NCI-H2029 (cell line): ENCODE data around the gene MAGI1.

ENCODE experiments used
- DNase-seq: peaks from one replicate; lab custom pipeline; 2025; lab: John Stamatoyannopoulos, UW

Gene MAGI1

DNA sequence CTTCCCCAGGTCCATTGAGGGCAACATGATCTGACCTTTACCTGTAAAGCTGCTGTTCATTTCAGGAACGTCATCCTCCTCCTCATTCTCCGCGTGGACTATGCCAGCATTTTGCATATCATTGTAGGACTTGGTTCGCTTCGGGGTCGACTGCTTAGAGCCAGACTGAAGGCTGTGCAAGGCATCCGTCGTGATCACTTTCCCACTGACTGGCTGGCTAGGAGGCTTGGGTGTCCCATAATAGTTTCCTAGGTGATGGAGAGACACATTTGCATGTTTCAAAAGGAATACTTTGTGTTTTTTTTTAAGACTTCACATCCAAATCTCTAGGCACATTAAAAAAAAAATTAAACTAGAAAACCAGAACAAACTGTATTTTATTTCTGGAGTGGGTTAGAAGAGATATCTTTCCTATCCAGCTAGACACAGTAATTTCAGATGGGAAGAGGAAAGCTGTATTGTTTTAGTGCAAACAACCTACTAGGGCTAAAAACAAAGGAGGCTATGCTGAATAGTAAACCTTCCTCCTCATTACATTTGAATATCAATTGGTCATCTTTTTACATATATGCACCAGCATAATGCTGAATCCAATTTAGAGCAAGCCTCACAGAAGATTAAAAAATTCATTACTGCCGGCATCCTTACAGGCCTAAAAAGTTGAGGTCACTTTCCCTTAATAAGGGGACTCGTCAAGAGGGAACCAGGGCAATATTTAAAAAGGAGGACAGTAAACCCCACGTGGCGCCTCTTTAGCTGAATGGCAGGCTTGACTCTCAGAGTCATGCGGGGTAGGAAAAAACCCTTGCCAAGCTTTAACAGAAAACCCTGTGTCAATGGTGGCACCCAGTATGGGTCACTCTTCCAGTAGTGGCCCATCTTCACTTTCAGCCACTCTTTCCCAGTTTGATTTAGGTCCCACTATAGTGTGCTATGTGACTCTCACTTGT, 559.9 kb downstream of the MAGI1 start:
- no peak for DNase-seq

DNA sequence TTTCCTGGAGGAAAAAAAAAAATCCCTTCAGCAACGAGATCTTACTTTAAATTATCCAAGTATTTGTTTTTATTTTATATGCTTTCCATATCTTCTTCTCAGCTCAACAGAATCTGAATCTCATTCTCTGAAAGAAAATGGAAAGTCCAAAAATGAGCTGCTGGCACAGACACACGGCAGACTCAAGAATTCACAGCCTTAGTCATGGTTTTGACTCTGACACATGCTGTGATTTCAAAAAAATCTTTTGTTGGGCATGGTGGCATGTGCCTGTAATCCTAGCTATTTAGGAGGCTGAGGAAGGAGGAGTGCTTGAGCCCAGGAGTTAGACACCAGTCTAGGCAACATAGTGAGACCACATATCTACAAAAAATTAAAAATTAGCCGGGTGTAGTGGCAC, 565.0 kb downstream of the MAGI1 start:
- DNase-seq, result no peak

DNA sequence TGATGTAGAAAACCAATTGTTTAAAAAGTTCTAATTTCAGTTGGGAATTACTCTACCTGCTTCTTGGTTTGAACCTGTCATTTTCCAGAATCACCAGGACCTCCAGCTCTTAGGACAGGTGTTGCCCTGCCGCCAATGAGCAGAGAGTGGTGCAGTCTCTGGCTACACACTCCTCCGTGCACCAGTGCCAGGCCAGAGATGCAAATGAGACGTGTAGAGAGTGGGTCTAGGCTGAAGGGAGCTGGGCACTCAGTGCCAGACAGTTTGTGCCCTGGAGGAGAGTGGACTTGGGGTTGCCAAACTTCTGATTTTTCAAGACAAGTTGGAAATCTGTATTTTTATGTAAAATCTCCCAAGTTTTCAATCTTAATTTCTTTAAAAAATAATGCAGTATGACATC, 566.2 kb downstream of the MAGI1 start:
- DNase-seq, result no peak

DNA sequence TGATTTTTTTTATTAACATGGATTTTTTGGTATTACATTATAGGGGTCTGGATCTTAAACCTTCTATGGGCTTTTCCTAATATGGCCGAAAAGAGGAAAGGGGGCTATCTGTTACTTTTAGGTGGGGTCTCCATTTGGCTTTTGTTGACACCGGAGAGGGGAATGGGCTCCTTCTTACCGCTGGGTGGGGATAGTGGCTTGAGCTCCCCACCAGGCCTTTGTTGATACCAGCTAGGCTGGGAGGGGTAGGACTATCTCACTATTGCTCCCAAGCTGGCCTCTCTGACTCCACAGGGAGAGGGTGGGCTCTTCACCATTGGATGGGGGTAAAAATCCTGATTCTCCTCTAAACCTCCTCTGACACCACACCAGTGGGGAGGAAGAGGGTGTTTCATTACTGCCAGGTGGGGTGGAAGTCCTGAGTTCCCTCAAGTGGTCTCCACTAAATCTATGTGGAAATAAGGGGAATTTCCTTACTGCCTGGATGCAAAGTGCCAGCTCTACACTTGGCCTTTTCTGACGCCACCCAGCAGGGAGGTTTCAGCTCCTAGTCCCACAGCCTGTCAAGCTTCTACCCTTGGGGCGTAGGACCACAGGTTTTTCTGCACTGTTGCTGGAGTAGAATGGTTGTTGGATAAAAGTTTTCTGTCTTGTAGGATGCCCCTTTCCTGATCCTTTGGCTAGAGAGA, 572.3 kb downstream of the MAGI1 start:
- no peak for DNase-seq

DNA sequence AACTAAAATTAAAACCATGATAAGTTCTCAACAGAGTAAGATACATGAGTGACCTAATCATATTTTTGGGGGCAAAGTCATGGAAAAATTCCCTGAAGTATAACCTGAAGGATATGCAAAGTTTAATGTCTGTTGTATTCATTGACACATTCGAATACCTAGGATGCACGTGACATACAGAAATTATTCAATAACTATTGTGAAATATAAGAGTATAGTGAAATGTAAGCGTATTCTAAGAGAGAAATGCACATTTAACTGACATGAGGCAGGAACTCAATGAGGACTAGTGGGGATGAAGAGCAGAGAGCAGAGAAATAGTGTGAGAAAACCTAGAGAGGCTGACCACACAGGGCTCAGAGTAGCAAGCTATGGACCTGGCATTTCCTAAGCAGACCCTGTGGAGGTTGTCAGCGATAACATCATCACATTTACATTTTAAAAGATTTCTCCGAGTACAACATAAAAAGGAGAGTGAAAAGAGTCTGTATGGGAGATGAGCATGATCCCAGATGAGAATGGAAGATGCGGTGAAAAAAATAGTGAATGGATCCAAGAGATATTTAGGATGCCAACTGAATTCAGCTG, 588.8 kb downstream of the MAGI1 start:
- DNase-seq, result no peak

DNA sequence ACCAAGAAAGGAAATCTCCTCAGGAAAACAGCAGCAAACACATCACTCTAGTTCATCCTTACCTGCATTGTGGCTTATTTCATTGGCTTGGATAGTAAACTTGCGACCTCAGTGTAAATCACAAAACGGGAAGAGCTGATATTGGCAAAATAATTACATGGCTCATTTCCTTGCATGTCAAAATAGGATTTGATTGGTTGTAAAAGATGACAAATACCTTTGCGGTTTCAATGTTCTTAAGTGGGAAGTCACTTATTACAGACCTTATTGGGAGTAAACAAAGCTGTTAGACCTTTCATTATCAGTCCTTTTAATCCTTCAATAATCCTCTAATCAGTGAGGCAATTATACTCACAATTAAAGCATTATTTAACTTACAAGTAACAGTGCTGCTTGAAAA, 590.6 kb downstream of the MAGI1 start:
- no peak for DNase-seq

DNA sequence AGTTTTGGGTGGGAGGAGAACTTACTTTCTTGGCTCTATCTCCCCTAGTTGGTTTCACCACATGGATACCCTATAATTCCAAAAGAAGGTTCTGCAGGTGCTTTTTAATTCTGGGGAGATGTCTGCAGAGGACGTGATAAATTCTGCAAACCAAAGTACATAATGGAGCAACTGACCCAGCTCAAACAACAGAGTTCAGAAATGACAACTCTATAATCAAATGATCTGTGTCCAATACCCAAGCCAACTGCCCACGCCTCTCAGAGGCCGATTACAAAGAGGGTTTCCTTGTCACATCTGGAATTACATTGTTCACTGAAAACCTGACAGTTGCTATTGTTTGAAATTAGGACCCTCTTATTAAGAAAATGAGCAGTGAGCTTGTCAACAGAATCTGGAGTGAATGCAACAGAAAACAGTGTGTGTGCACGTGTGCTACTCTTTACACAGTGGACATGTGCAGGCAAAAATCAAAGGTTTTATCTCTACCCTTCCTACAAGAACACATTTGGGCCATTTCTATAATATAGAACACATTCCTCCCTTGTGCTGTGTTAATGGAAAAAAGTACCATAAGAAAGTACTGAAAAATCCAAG, 593.0 kb downstream of the MAGI1 start:
- DNase-seq, result no peak

DNA sequence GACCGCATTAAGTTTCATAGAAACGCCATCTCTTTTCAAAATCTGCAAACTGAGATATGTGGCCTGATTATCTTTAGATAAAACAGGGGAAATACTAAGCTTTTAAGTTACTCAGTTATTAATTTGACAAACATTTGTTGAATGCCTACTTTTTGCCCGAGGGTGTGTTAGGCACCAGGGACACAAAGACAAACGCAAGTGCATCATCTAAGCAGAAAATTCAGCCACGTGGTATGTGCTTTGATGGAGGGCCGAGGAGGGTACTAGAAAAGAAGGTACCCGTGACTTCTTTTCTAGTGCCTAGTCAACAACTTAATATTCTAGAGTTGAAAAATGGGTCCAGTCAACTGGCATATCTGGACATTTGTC, 594.3 kb downstream of the MAGI1 start:
- no peak for DNase-seq

DNA sequence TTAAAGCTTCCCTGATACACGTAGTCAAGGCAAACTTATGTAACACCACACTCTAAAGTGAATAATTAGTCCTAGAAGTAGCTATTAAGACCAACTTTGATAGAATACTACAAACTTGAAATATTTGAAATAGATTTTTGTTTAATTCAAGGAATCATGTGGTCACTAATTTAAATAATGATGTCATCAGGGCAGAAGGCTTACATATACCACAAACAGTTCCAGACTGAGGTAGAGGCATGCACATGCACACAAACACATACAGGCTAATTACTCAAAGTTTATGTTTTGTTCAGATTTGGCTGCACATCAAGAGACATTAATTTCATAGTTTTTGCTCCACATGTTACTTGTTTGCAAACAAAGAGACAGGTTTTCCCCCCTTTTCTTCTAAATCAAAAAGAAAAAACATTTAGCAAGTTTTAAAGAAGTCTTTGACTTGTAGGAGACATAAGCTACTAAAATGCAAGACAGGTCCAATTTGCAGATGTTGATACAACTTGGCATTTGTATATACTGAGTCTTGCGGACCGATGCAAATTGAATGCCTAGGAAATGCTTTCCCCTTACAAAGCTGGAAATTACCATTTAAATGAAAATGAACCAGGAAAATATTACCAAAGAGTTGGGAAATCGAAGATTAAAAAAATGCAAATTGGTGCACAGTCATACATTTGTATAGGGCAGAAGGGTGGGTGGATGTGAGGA, 594.8 kb downstream of the MAGI1 start:
- DNase-seq, result no peak

DNA sequence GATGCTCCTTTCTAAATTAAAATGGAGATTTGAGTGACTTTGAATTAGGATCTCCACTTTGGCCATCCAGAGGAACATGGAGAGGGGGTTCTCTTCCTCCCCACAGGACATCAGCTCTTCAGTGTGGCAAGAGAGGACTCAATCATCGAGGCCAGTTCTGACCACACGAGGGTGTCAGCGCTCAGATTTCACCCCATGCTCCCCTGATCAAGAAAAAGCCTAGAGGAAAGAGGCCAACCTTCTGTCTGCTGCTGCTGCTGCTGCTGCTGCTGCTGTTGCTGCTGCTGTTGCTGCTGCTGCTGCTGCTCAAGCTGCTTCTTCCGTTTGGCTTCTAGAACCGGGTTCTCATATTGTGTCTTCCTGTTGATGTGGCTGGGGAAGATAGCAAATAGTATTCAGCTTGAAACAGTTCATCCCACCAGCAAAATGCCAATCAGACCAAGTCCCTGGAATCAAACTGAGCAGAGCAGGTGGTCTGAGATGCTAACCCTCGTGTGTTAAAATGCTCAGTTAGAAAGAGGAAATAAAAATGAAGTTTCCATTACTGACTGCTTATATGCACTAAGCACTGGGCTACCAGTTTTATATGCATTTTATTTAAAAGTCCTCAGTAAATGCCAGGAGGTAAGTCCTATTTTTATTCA, 599.0 kb downstream of the MAGI1 start:
- no peak for DNase-seq

DNA sequence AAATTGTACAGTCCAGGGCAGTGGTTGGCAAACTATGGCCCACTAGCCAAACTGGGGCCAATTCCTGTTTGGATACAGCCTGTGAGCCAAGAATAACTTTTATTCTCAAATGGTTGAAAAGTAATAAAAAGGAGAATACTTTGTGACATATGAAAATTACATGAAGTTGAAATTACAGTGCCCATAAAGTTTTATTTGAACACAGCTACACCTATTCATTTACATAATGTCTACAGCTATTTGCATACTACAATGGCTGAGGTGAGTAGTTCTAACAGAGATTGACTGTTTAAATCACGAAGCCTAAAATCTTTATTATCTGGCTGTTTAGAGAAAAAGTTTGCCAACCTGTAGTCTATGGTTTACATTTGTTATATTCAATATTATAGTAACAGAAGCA, 600.1 kb downstream of the MAGI1 start:
- no peak for DNase-seq

DNA sequence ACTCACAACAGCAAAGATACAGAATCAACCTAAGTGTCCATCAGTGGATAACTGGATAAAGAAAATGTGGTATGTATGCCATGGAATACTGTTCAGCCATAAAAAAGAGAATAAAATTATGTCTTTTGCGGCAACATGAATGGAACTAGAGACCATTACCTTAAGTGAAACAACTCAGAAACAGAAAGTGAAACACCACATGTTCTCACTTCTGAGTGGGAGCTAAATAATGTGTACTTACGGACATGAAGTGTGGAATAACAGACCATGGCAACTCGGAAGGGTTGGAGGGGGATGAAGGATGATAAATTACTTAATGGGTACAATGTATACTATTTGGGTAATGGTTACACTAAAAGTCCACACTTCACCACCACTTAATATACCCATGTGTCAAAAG, 600.6 kb downstream of the MAGI1 start:
- no peak for DNase-seq

DNA sequence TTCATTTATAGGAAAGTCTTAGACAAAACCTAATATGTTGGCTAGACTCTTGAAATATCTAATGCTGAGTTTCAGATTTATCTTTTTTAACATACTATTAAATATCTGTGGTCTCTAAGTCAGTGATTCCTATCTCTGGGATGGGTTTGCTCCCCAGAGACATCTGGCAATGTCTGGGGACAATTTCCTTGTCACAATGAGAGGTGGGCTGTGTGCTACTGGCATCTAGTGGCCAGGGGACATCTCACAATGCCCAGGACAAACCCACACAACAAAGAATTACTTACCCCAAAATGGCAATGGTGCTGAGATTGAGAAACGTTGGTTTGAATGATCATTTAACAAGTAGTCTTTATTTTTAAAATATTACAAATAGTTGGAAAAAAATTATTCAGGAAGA, 602.1 kb downstream of the MAGI1 start:
- DNase-seq, result no peak

DNA sequence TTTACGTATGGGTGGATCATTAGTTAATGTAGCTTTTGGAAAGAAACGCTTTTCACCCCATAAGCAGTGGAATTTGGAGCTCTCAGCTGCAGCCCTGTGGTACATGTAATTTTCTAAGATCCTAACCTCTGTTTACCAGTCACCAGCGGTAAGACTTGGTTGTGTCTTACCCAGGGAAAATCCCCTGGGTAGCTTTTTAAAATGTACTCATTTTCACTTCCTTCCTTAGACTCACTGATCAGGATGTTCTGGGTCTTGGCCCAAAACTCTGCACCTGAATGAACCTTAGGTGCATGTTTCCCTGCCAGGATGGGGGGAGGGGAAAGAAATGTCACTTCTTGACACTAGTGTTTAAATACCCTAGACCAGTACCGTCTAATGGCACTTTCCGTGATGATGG, 605.2 kb downstream of the MAGI1 start:
- DNase-seq, result no peak

DNA sequence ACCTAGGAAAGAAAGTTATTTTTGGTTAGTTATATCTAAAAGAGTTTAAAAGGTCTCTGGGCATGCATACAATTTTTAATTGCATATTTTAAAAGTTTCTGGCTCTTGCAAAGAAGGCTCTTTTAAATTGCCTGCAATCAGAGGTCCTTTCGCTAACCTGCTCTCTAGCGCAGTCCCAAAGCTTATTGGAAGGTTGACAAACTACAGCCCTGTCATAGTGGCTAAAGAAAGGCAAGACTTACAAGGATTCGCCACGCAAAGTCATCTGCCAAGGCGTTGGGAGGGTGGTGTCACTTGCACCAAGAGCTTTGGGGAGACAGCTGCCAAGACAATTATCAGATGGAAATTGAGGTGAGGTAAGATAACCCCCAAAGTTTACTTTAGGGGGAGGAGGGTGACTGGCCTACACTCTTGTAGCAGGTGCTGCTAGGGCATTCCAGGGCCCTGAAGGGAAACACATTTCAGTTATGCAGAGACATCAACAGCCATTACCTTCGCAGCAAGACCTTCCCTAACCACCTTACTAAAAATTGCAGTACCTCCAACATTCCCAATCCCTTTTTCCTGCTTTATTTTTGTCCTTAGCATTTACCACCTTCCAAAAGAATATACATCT, 606.2 kb downstream of the MAGI1 start:
- no peak for DNase-seq

DNA sequence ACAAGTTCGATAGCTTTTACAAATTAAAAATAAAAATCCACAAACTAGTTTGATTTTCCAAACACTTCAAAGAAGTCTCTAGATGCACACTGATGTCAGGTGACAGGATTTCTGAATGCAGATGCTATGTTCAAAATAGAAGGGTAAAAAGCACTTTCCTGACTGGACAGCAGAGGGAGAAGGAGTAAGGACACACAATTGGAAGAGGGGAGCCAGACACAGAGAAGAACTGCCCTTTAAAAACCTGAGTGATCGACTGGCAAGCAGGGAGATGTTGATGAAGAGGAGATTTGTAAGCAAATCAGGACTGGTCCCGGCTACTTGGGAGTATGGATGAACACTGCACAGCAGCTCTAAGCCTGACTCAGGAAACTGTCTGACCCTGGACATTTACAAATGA, 612.8 kb downstream of the MAGI1 start:
- no peak for DNase-seq

DNA sequence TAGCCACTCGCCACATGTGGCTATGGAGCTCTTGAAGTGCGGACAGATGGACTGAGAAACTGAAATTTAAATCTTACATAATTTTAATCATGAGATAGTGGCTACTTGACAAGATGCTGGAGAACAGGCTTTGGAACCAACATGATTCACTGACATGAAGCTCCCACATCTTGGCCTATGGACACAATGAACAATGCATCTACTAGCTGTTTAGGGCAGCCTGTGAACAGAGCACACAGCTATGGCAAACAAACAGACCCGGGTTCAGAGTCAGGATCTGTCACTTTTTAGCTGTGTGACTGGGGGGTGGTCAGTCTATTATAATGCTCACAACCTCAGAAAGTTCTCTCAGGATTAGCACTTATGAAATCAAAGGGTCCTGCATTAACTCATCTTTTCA, 616.6 kb downstream of the MAGI1 start:
- no peak for DNase-seq

DNA sequence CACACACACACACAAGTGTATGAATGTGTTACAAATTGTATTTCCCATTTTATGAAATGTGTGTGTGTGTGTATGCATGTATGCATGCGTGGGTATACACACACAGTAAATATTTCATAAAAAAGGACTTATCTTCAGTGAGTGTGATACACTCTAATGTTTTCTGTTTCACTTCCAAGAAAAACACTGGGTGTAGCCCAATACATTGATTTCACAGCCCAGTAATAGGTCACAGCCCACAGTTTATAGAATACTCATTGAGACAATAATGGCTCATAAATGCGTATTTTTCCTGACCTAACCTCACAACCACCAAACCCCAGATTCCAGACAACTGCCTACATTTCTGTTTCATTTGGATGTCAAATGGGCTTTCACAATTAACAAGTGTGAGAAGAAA, 619.5 kb downstream of the MAGI1 start:
- DNase-seq, result no peak

DNA sequence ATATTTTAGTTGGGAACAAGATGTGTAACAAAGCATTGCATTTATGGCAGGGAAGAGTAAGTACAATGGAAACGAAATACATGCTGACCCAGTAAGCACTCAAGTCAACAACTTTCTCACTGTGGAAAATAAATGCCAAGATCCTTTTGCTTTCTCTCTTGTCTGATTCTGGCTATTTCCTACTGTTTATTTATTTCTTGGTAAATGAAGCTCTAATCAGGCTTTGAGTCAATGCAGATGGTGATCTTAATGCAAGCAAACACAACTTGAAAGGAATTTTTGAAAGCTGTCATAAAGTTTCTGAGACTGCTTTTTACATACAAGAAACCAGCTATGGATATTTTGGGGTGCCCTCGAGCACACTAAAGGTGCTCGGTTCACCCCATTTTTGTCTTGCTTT, 624.8 kb downstream of the MAGI1 start:
- DNase-seq, result no peak

DNA sequence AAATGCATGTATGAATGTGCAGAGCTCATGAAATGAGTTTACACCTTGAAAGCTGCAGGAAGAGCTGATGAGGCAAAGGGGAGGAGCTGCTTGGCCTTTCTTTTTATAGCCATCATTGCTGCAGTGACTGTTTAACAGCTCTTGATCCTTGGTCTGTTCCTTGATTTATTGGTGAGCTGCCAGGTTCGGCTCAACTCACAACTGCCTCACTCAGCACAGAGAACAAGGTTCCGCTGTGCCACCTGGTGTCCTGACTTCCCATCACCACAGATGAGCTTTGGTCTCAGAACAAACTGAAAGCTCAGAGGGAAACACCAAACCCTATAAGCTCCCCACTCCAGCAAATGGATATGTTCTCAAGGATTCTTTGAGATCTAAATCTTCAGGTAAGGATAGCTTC, 626.1 kb downstream of the MAGI1 start:
- peak; percentile 34 for DNase-seq

DNA sequence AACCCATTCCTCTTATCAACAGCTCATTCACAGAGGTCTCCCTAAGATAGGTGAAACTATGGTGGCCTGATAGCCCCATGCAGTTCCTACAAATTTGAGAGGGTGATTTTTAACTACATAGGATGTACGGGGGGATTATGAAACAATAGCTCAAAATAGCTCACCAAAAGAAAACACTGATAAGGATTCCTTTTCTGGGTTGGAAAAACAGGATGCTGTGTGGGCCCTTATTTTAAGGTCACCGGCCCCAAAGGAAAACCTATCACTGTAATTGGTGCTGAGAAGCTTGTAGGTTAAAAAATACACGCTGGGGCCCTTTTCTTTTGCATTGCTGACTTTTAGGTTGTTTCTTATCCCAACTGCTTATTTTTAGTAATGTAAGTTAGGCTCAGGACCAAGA, 627.4 kb downstream of the MAGI1 start:
- DNase-seq, result no peak
